Adipose tissue (tissue), 3 donors: ENCODE measurements around the gene ACACA. TPM values are rescaled to one million over a fixed set of nuclear protein-coding genes. Genes with fewer than 3 reads are reported as not detected.

Experiments used
- H3K27ac ChIP-seq: one replicate; pipeline ENCODE4 v1.5.1; 2013; ENCODE audit warnings: low read depth, low read length
- WGBS, 3 donors: extraction: QIAGEN DNeasy Blood & Tissue Kit; methylation state at CpG; one replicate each; pipeline ENCODE4 v1.1.7; 2013; 5-methylcytosine and 5-hydroxymethylcytosine counted together
- polyA plus RNA-seq, 3 donors: library from polyadenylated mRNA; stranded (reverse); fragments of 200-250 nt; gene quantifications; one replicate each; pipeline ENCODE4 v1.2.3, GENCODE V29; 2013
- donor health status: healthy with polysubstance abuse.
- donor health status: Bipolar disorder and iron deficiency.
- donor health status: healthy.

Gene ACACA
- polyA plus RNA-seq, 3 donors, result 9.5 to 40.2 (median 26.5) TPM

DNA sequence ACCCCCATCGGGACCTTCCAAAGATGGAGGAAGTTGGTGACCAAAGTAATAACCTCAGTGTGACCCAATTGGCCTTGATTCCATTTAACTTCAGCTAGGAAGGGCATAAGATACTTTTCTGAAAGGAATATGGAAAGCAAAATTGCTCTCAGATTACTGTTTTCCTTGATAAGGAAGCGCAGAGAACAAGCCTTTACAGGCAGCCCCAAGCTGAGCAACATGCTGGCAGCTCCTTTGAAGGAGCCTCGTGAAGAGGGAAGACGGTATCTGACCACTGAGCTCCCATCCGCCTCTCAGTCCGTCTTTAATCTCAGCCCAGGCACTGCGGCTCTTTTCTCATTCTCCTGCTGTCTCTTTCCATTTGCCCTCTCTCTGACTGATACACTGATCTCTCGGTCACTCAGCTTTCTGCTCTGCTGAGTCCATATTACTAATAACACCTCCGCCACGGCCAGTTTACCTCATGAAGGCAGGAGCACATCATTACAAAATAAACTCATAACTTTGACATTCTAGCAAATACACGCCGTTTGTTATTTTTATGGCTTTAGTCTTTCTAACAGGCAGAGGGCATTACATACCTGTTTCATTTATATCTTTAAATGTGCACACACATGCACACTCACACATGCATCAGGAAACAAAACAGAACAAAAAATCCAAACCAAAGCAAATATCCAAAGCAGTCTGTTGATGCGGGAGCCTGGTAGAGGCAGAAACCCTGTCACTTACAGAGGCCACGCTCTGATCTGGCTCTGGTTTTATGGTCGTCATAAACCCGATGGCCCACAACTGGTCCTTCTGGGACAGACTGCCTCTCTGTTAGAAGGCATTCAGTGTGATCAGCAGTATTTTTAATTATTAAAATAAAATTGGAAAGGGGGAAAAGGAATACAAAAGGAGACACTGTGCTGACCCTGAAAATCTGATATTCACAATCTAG lies 274.7 kb downstream of the ACACA start:
- H3K27ac ChIP-seq, result no peak overlapping the region
- WGBS, 3 donors, result 90 to 94% (median 91%) methylated on average over 16 of the region's 16 CpGs

DNA sequence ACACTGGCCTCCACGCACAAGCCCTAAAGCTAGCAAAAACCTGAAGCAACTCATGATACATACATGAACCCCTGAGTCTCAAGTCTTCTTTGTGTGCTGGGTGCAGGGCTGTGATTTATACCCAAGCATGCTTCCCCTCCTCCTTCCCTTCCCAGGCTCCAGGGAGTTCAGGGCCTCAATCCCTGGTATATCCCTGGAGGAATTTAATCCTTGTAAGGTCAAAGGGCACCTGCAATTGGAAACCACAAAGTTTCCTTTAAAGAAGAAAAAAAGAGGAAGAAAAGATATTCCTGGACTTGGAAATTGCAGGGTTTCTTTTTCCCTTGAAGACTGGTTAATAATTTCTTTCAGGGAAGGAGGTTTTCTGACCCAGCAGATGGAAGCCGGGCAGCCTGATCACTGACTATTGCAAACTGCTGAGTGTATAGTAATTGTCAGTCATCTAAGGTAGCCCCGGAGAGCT lies 275.6 kb downstream of the ACACA start:
- WGBS, 3 donors, result 62 to 74% (median 73%) methylated on average over 3 of the region's 3 CpGs
- no peak overlapping the region for H3K27ac ChIP-seq

DNA sequence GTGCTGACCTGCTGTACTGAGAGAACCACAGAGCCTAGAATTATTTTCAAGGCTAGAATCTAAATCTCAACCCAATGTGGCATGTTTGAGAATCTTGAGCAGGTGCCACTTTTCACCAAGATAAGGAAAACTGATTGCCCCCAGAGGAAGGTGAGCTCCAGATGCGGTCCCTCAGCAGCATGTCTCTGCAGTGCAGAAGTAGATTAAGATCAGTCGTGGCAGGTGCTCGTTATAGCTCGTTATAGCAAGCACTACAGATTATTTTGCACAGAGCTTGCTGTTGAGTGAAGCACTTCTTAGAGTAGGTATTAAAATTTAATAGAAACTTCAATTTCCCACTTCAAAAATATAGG lies 281.8 kb downstream of the ACACA start:
- WGBS, 3 donors, result 67 to 83% (median 74%) methylated on average over 4 of the region's 4 CpGs
- no peak overlapping the region for H3K27ac ChIP-seq

DNA sequence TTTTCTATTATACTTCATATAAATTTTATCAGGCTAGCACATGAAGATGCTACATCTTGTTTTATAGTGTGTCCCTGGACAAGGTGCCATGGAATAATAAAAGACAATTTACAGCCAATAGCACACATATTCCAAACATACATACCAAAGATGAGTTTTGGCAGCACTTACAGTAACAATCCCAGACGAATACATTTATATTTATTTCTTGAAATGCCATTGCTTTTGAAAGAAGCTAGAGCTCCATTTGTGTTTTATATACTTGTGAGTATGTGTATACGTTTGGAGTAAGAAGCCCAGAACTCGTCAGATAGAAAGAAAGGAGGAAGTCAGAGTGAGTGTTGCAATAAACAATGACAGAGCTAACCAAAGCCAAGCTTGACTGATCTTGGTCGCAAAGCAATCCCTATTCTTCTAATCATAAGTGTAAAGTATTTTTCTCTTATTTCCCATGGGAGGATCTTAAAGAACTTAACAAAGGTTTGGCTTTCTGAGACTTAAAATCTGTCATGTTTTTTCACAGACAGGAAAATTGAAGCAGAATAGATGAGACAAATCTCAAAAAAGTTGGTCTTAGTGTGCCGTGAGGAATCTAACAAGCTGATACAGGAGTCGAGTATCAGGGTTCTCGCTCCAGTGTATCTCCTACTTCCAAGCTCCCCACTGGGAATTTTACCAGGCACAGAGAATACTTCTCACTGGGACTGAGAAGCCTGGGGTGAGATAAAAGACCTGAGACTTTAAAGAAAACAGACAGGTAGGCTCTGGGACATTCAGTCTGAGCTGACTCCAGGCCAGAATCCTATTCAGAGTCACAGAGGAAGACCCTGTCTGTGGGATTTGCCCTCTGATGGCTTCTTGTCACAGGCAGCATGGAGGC lies 282.5 kb downstream of the ACACA start:
- 65 to 80% (median 69%) methylated on average over 7 of the region's 7 CpGs for WGBS, 3 donors
- H3K27ac ChIP-seq, result no peak overlapping the region

DNA sequence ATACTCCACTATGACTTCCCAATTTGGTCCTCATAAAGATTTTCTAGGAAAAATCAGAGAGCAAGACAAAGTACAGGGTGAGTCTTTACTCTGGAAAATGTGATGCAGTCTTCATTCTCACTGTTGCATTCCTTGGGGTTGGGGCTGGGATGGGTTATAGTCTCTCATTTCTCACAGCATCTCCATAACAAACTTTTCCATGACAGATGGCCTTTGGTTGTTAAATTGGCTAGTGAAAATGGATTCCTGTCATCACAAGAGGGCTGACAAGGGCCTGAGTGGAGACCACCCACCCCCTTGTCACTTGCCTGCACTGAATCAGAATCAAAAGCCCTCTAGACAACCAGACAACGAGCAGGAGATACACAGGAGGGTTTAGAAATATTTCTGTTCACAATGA lies 283.2 kb downstream of the ACACA start:
- 72 to 89% (median 75%) methylated on average over 1 of the region's 1 CpG for WGBS, 3 donors
- no peak overlapping the region for H3K27ac ChIP-seq

DNA sequence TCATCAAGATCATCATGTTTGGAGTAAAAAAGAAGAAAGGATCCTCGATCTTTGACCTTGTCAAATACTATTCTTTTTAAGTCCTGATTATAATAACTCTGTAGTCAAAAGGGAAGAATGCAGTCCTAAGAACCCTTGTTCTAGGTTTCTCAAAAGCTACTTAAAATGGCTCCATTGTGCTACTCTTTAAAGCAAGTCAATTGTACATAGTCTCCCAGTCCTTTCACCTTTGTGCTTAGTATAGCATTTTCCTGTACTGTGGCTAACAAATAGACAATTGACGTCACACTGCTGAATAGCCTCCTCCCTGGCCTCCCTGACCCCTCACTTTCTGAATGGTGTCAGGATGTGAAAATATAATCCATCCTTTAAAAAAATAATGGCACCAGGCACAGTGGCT lies 285.0 kb downstream of the ACACA start:
- WGBS, 3 donors, result 92 to 96% (median 95%) methylated on average over 2 of the region's 2 CpGs
- no peak overlapping the region for H3K27ac ChIP-seq

DNA sequence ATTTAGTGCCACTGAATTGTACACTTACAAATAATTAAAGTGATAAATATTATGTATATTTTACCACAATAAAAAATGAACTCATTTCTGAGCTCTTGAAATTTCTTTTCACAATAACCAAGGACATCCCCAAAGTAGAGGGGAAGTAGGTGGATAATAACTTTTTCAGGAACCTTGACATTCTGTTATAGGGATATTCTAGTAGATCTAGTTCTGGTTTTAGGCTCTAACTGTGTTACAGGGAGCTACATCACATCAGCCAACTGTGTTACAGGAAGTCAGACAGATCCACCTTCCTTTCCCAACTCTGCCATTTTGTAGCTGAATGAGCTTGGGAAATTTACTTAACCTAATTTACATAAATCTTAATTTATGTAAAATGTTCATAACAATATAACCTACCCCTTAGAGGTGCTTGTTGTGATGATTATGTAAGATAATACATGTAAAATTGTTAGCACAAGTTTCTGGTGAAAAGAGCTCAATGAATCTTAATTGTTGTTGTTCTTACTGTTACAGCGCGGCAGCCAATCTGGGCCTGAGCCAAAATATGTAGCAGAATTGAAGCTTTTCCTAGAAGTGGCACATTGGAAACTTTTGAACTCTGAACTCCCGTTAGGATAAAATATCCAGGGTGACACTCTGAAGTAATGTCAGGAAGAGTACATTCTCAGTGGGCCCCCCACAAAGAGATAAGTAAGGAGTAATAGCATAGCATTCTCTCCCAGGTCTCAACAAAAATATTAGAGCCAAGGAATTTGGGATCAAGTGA lies 288.1 kb downstream of the ACACA start:
- WGBS, 3 donors, result 68 to 85% (median 80%) methylated on average over 3 of the region's 3 CpGs
- H3K27ac ChIP-seq, result no peak overlapping the region

DNA sequence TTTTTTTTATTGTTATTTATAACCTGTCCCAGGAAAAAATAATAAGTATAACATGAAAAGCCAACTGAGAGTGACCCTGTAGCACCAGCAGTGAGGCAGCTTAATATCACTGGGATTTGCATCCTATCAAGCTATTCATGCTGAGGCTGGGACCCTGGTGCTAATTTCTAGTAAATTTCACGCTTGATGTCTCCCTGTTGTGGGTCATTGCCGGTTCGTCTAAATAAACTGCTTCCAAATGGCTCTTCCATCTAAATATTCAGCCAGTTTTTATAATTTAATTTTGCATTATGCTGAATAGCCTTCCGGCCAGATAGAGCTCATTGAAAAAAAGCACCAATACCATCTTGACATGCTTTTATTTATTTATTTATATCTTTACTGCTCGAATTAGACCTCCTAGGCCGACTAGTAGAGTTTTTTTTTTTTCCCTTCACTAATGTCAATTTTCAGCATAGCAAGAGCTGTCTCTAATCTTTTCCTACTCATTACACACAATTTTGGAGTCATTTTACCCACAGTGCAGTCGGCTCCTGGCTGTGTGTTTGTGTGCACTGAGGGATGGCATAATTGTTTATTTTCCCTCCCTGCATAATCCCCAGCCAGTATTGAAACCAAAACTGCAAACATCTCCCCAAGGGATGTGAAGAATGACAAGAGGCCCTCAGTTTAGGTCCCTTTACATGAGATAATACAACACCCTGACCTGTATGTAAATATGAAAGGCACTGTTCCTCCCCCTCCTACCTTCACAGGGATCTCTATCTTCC lies 289.1 kb downstream of the ACACA start:
- no peak overlapping the region for H3K27ac ChIP-seq
- 92 to 94% (median 92%) methylated on average over 7 of the region's 7 CpGs for WGBS, 3 donors

DNA sequence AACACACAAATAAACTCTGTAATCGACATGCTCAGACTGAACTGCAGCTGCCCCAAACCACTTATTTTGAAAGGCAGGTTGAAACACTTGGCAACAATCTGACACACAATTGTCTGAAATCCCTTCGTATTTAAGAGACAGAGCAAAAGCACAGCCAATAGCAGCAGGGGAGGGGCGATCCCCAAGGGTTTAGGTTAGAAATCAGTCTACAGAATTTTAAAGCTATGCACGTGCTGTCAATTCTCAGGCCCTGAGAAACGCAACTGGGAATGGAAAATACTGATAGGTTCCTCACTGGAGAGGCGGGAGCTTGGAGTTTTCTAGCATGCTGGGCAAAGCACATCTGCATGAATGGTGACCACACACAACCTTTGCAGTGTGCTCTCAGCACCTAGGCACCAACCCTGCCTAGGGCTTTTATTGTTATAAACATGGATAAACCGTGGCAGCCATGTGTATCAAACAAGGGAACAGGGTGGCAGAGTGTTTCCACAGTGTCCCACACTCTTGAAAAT lies 289.9 kb downstream of the ACACA start:
- WGBS, 3 donors, result 82 to 87% (median 83%) methylated on average over 7 of the region's 7 CpGs
- H3K27ac ChIP-seq, result no peak overlapping the region

DNA sequence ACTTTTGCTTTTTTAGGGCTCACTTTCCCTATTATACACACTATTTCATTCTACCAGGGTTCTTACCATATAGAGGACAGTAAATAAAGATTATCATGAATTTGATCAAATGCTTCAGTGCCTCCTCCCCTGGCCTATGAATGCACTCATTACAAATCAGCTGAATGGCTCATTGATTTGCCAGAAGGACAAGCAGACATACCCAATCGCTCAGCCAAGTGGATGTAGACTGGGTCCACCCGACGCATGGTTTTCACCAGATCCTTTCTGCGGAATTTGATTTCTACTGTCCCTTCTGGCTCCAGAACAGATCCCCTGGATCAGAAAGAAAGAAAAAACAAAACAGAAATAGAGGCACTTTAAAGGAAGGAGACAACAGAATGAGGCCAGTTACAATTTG lies 295.3 kb downstream of the ACACA start:
- 96 to 98% (median 96%) methylated on average over 4 of the region's 4 CpGs for WGBS, 3 donors
- no peak overlapping the region for H3K27ac ChIP-seq

DNA sequence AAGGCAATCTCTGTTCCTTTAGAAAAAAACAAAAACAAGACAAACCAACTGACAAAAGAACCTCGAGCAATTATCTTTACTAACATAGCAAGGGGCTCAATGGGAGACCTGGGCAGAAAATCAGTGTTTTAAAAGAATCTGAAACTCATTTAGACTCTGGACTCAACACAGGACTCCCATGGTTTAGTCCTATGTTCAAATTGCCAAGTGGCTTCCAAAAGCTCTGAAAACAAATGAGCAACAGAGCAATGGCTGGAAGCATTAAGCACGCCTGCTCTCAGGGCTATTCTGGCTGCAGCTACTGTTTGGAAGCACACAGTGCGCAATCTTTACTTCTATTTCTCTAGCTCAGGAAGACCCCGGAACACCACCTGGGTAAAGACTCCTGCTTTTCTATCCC lies 295.9 kb downstream of the ACACA start:
- H3K27ac ChIP-seq, result no peak overlapping the region
- 91 to 96% (median 95%) methylated on average over 4 of the region's 4 CpGs for WGBS, 3 donors

DNA sequence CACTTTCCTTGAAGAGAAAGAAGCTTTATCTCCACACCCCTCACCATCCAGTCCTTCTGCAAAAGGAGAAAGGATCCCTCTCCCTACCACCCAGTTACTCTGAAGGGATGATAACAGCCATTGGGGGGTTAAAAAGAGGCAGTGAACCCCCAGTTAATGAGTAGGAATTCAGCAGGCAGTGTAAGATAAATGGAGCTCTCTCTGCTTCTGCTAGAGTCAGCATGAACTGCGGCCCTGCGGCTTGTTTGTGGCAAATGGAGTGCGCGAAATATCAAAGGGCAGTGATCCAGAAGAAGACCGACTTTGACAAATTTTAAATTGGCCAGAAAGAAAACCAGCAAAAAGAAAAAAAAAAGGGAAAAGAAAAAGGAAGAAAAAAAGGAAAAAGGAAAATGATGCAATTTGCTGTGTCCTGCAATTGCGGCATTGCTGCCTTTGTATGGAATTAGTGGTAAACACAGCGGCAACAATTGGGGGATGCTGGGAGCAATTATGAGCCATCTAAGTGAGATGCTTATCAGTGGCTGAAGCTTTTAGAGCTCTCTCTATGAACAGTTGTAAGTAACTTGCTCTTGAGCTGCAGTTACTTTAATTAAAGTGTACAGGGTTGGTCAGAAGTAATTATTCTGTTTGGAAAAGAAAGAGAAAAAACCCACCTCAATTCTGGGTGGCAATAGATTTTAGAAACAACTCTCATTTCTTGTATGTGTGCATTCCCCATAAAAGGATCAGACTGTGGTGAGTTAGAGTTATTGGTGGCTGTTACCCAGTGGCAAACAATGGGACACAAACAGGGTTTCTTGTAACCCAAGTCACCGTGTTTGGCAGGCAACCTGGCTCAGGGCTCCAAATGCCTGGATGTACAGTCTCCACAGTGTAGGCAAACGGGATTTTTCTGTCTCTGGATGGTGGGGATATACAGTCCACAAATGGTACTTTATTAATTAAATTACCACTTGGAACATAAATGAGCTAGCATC lies 296.6 kb downstream of the ACACA start:
- WGBS, 3 donors, result 81 to 89% (median 82%) methylated on average over 9 of the region's 9 CpGs
- H3K27ac ChIP-seq, result no peak overlapping the region

DNA sequence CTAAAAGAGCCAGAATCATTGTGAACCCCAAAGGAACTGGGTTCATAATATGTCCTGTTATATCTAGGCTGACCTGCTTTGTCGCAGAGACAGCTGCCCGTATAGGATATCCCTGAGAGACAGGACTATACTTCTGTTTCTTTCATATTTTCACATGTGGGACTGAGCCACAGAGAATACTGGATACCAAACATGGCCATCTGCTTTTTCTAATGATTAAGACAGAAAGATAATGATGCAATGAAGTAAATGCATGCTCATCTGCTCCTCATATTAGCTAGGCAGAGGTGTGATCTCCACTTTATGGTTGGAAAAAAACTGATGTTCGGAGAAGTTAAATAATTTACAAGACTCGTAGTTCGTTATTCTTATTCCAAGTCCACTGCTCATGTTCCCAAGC lies 297.5 kb downstream of the ACACA start:
- no peak overlapping the region for H3K27ac ChIP-seq
- 95 to 97% (median 96%) methylated on average over 5 of the region's 5 CpGs for WGBS, 3 donors

DNA sequence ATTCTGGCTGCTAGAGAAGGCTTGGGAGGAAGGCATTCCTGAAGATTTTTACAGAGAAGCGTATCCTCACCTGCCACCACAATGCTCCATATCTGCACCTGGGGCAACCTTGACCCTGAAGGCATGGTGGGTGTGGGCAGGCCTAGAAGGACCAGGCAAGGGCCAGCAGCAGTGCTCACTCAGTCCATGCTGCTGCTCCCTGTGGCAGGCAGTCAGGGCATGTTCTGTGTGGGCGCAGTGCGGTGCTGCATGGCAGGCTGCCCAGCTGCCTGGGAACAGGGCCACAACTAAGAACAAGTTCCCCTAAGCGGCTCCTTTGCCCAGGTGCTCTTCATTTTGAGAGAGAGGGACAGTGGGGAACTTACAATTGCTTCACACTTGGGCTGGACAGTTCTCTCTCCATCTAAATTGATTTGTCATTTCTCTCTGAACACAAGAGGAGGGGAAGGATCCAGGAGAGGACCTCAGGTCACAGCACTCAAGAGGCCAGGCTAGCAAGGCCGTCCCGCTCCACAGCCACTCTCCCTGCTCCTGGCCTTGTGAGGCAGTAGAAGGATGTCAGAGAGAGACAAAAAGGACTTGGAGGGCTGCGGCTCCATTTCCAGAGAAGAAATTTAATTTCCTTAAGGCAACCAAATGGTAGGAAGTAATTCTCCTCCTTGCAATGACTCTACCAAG lies 299.1 kb downstream of the ACACA start:
- no peak overlapping the region for H3K27ac ChIP-seq
- WGBS, 3 donors, result 70 to 71% (median 71%) methylated on average over 7 of the region's 7 CpGs

DNA sequence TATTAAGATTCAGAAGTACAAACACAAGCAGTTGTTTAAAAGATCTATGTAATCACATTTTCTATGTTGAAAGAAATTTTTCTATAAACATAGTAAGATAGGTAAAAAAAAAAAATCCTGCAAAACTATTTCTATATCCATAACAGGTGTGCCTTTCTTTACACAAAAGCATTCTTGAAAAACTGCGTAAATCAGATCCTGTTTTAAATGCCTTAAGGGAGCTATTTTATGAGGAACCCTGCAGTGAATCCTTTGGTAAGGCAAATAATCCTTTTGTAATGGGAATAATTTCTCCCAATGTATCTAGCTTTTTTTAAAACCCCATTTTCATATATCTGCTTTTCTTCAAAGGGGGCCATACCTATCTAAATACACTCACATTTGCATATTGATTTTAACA lies 300.6 kb downstream of the ACACA start:
- WGBS, 3 donors, result 84 to 97% (median 96%) methylated on average over 1 of the region's 1 CpG
- no peak overlapping the region for H3K27ac ChIP-seq

DNA sequence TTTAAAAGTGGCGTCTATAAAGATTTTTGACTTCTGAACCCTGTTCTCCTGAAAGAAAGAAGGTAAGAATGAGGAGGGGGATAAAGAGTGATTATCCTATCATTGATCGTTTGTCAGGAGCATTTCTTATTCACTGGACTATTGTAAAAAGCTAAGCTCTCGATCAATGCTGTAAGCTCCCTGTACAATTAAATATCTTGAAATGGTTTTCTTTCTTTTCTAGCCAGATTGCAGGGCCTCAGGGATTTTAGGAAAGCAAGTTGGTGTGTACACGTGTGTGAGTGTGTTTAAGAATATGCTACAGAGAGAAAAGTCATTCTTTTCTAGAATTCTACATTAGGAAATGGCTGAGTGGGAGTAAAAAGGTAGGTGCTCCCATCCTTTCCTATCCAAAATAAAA lies 303.4 kb downstream of the ACACA start:
- 92 to 94% (median 93%) methylated on average over 4 of the region's 4 CpGs for WGBS, 3 donors
- no peak overlapping the region for H3K27ac ChIP-seq
